GM21825 (cell line): Measurements from ENCODE around the gene CYP4Z1.
"Not testable (repeated sequence)": the region's sequence is repeated elsewhere in the genome, so short reads cannot be mapped to it uniquely, and the experiment has no call there.

Source experiments
- ATAC-seq: cut with Tn5 transposase; IDR thresholded peaks from one replicate; pipeline ENCODE4 v1.9.1; 2021; ENCODE audit warnings: mild to moderate bottlenecking, moderate library complexity; ENCODE audit not compliant: unreplicated experiment

Gene CYP4Z1

DNA sequence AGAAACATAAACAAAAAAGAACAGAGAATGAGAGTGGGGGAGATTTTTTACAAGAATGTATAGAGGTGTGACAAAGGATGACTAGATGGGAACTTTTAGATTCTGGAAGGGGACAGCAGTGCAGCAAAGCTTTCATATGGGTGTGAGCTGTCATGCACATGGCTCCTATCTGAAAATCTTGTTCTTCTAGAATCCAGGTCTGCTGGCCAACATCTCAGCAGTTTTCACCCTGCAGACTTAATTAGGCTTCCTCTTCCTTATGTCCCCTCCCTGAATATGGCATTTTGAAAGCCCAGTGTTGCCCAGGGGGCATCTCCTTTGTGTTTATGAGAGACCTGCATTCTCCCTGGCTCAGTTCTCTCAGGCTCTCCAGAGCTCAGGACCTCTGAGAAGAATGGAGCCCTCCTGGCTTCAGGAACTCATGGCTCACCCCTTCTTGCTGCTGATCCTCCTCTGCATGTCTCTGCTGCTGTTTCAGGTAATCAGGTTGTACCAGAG, at the start of gene CYP4Z1:
Gene CYP4Z1 (plus strand): TSS at position 135 of the 498 bp plus-strand sequence. CDS start 260 bp downstream, at position 395.
- no peak for ATAC-seq

- no peak for ATAC-seq
These were observed 46.0 kb upstream of the CYP4Z1 start for GRCh38 chr1:47021070-47021469.

DNA sequence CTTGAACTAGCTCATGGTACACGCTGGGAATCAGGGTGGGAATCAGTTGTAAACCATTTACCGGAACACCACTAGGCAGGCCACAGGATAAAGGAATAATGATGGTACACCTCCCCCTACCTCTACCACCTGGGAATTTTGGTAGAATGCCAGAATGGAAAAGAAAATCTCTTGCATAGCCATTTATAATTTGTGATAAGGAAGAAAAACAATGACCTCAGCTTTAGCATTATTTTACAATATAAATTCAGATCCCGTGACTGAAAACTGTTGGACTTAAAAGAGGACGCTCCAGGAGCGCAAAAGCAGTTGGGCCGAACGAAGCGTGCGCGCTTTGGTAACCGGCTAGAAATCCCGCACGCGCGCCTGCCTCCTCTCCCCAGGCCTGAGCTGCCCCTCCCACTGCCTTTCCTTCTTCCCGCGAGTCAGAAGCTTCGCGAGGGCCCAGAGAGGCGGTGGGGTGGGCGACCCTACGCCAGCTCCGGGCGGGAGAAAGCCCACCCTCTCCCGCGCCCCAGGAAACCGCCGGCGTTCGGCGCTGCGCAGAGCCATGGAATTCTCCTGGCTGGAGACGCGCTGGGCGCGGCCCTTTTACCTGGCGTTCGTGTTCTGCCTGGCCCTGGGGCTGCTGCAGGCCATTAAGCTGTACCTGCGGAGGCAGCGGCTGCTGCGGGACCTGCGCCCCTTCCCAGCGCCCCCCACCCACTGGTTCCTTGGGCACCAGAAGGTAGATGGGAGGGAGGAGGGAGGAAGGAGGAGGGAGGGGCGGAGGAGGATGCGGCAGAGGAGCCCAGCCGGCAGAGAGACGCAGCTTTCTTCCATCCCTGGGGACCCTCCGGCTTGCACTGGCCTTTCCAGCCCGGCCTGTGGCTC, 43.5 kb upstream of the CYP4Z1 start, which contains the start of gene CYP4X1:
Gene CYP4X1 (plus strand): TSS at position 402 of the 873 bp plus-strand sequence. CDS start 149 bp downstream, at position 551.
- ATAC-seq: no peak

DNA sequence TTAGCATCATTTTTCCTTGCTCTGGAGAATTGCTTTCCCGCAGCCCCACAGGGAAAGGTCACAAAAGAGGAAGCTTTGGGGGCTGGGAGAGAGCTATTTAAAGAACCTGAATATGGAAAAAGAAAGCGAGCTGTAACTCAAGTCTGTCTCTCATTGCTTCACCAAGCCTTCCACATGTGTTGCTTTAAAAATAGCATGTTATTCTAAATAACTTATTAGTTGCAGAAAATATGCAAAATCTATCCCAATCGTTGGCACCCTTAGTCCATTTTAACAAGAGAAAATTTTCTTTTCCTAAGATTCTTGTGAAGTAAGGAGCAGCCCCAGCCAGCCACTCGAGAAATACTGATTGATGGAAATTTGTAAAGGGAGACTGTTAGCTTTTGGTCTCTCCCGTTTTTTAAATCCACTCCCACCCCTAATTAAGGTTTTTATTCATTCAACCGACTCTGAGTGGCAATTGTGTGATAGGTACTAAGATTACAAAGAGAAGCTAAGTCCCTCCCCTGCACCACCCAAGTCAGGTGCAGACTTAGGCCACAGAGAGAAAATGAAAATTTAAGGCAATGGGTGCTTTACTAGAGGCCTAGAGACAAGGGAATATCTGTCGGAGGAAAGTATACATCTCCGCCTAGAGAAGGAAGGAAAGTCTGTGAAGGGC, 42.8 kb upstream of the CYP4Z1 start:
- no peak for ATAC-seq

DNA sequence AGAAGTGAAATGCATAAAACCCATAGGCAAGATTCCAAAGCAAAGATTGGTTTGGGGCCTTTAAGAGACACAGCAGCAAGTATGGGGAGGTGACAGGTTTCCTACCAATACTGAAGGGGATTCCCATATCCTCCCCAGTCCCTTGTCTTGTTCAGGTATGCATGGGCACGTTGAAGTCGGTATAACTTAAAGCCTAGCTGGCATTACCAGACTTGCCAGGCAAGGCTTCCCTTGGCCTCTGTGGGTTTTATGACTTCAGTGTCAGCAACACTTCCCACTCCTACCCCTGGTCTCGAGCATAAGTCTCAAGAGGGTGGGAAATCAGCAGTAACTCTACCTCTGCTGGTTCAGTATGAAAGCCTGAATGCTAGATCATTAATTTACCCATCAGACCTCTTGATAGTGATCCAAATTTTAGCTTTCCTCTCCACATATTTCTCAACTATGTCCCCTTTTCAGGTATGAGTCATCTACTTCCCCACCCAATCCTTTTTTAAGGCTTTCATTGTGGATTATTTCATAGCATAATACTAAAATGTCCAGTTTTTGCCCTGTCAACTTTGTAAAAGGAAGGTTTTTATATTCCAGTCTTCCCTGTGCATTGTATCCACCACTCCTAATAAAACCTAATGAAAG, 36.7 kb upstream of the CYP4Z1 start:
- no peak for ATAC-seq

- ATAC-seq: no peak
These were observed 36.0 kb upstream of the CYP4Z1 start for GRCh38 chr1:47031059-47031458.

DNA sequence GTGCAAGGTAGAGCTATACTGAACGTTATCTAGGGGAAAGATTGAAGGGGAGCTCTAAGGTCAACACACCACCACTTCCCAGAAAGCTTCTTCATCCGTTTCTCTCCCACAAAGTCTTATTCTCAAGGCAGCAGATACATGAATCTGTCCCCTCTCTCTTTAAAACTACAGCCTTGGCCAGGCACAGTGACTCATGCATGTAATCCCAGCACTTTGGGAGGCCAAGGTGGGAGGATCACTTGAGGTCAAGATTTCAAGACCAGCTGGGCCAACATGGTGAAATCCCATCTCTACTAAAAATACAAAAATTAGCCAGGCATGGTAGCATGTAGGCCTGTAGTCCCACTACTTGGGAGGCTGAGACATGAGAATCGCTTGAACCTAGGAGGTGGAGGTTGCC, 35.4 kb upstream of the CYP4Z1 start:
- no peak for ATAC-seq

DNA sequence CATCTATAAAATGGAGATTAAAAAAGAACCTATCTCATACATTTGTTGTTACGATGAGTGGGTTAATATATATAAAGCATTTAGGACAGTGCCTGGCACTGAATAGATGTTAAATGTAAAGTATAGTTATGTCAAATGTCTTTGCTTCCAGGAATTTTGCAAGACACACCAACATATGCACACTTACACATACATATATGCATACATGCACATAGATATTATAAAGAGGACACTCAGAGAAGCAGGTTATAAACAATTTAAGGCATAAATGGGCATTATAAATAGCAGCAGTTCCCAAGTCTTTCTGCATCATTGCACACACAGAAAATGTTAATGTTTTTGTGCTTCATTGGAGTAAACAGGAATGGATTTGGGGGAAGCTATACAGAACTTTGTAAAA, 30.3 kb upstream of the CYP4Z1 start:
- no peak for ATAC-seq

- no peak for ATAC-seq
These were observed 7.7 kb upstream of the CYP4Z1 start for GRCh38 chr1:47059376-47059775.

GRCh38 chr1:47069080-47069479, 2.0 kb downstream of the CYP4Z1 start:
- ATAC-seq: not testable (repeated sequence)

- ATAC-seq: not testable (repeated sequence)
These were observed 2.5 kb downstream of the CYP4Z1 start for GRCh38 chr1:47069509-47069908.

DNA sequence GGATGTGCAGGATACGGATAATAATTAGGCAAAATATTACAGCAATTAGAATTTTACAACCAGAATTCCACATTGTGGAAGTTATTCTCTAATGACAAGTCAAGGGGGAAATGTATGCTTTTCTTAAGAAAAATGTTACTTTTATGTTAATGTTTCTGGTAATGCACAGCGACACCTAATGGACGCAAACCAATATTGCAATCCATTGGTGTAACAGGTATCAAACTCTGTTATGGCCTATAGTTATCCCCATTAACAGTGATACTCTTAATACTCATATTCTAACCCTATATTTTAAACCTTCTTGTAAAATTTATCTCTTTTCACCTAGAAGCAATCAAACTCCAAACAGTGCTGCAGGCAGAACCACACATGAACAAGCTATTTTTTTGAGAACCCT, 22.3 kb downstream of the CYP4Z1 start:
- not testable (repeated sequence) for ATAC-seq

DNA sequence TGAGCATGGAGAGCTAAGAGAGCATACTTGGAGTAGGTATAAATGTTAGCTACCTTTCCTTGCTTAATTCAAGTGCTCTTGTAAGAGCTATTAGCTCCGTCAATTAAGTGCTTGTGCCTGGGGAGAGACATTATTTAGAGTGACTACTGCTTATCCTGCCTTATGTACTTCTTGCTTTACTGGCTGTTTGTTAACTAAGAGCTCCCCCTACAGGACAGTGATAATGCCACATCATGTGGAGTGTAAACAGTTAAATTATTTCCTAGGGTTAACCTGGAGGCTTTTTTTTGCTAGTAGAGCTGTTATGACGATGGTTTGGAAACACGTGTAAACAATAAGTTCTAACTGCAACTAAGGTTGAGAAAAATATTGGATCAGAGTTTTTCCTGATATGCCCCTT, 24.4 kb downstream of the CYP4Z1 start:
- ATAC-seq: not testable (repeated sequence)

DNA sequence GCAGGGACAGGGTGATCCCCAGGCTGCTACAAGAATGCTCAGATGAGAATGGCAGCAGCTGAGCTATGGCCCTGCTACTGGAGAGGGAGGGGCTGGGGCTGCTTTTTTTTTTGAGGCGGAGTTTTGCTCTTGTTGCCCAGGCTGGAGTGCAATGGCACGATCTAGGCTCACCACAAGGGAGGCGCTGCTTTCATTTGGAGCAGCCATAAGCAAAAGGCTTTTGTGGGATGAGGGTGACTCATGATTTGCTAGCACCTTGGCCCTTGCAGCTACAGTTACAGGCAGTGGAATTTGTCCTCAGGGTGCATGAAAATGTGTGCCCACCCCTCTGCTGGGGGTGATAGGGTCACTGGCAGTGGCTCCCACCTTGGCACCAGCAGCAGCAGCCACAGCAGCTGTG, 37.8 kb downstream of the CYP4Z1 start:
- ATAC-seq: no peak

GRCh38 chr1:47106792-47107191, 39.8 kb downstream of the CYP4Z1 start:
- ATAC-seq: no peak

- ATAC-seq: not testable (repeated sequence)
These were observed 41.0 kb downstream of the CYP4Z1 start for GRCh38 chr1:47107851-47108574.

DNA sequence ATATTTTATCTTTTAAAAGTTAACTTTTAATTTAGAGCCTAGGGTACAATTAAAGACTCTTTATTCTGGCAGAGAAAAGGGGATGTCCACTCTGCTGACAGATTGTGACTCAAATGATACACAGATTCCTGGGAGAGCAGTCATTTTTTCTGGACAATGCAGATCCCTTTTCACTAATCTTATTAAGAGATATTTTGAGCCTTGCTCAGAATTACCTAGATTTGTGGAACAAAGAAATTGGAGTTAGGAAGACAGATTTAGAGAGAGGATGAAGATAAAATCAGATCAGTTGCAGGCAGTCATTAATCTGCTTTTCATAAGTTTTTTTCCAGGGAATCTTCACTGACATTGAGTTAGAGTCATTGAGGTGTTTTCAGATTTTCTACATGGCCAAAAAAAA, 42.5 kb downstream of the CYP4Z1 start:
- ATAC-seq: not testable (repeated sequence)

GRCh38 chr1:47113178-47113577, 46.1 kb downstream of the CYP4Z1 start:
- ATAC-seq: no peak

GRCh38 chr1:47121039-47121438, 54.0 kb downstream of the CYP4Z1 start:
- not testable (repeated sequence) for ATAC-seq

GRCh38 chr1:47124834-47125233, 57.8 kb downstream of the CYP4Z1 start:
- not testable (repeated sequence) for ATAC-seq

GRCh38 chr1:47126997-47127396, 60.0 kb downstream of the CYP4Z1 start:
- ATAC-seq: not testable (repeated sequence)
